Stimulated activated CD4-positive, alpha-beta T cell treated with anti-CD3 and anti-CD28 coated beads, Interleukin-1b, Interleukin-23, amount 100 ng/mL, for 24 hours (primary cell): ENCODE data around the gene PCSK9.

Experiments
- DNase-seq, 4 experiments: peaks; one replicate each; pipeline ENCODE4 v3.0.0-alpha.2; 2020; ENCODE audit warnings: low read depth in 4 of 4, low spot score in 1 of 4

The PCSK9 gene

DNA sequence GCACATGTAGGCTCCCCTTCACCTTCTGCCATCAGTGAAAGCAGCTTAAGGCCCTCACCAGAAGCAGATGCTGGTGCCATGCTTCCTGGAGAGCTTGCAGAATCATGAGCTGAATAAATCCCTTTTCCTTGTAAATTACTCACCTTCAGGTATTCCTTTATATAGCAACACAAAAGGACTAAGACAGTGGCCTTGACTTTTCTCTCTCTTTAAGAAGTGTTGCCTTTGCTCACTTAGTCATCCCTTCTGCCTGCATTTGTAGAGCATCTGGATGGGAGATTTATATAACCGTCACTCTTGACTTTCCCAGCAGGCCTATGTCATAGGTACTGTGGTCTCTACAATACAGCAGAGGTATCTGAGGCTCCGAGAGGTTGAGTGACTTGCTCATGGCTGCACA lies 3.7 kb downstream of the PCSK9 start:
- no peak for DNase-seq

DNA sequence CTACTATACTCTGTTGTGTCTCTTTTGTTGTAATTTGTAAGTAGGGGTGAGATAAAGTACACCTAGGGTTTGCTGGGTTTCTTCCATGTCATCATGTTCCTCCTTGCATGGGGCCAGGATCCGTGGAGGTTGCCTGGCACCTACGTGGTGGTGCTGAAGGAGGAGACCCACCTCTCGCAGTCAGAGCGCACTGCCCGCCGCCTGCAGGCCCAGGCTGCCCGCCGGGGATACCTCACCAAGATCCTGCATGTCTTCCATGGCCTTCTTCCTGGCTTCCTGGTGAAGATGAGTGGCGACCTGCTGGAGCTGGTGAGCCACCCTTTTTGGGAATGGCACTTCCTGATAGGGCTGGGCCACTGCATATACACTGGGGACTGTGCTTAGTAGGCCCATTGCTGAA lies 4.4 kb downstream of the PCSK9 start:
- no peak for DNase-seq

- DNase-seq: no peak
Observed at GRCh38 chr1:55044617-55045397, 5.5 kb downstream of the PCSK9 start.

- DNase-seq: no peak
Observed at GRCh38 chr1:55045430-55045829, 6.1 kb downstream of the PCSK9 start.

DNA sequence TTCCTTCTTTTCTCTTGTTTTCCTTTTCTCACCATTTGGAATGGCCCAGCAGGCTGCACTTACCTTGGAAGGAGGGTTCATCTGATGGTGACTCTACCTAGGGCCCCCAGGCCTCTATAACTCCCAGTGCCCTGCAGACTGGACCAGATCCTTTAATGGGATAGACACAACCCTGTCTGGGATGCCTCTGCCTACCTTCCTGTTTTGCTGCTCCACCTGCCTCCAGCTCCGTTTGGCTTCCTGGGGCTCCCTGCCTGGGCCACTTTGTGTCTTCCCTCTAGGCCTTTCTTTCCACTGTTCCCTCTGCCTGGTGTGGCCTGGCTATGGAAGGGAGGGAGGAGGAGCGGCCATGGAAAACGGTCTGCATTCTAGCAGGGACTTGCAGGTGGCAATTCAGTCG lies 7.5 kb downstream of the PCSK9 start:
- no peak for DNase-seq

DNA sequence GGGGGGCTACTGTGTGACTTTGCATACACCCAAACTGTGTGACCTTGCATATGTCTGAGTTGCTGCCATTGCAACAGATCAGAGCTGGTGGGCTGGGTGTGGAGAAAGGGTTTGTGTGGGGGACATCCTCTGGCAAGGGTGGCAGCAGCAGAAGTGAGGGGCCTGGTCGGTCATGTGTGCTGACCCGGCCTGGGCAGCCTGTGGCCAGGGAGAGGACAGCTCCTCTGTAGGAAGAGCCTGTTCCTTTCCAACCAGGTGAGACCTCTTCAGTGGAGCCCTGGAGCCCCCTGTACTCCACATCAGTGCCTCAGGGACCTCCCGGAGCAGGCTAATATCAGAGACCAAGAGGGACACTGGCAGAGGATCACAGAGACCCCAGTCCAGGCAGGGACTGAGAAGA lies 8.3 kb downstream of the PCSK9 start:
- DNase-seq: no peak

DNA sequence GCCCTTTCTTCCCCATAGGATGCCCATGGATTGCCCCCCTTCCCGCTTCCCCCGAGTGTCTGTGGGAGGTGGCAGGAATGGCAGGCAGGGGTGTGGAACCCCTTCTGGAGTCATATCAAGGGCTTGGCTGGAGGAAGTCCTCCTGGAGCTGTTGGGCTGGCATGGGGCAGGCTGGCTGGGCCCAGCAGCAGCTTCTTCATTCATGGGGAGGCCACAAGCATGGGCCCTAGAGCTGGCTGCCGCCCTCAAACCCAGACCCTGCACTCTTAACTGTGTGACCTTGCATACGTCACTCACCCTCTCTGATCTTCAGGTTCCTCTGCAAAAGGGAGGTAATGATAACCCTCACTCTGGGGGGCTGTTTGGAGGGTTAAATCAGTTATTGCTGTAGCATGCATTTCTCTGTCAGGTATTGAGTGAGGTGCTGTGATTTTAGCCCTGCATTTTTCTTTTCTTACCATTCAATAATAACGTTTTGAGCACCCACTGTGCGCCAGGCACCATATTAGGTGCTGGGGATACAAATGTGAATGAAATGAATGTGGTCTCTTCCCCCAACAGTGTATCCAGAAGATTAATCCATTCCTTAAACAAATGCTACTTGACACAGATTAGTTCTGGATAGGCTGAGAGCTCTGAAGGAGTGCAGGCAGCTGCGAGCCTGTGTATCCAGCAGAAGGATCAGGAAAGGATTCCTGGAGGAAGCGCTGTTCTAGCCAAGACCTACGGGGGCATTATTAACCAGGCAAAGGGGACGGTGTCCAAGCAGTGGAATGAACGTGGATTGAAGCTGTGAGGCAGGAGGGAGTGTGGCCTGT lies 9.3 kb downstream of the PCSK9 start:
- DNase-seq: no peak

GRCh38 chr1:55049271-55049913 lies 10.0 kb downstream of the PCSK9 start:
- no peak for DNase-seq

GRCh38 chr1:55049914-55050278 lies 10.5 kb downstream of the PCSK9 start:
- no peak for DNase-seq

- DNase-seq: no peak
Observed at GRCh38 chr1:55050283-55050682, 10.9 kb downstream of the PCSK9 start.

DNA sequence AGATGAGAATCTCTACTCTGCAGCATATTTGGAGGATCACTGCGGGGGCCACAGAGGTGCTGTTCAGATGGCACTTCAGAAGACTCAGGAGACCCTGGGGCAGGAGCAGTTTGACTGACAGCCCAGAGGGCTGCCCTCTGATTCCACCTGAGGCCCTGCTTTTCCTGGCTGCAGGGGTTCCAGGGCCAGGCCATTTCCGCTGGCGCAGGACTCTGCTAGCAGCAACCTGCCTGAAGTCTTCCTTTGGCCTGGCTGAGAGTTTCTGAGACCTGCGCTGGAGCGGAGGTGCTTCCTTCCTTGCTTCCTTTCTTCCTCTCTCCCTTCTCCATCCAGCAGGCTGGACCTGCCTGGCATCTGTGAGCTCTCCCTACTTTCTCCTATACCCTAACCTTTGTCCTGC lies 11.8 kb downstream of the PCSK9 start:
- no peak for DNase-seq

- DNase-seq: no peak
Observed at GRCh38 chr1:55051621-55052020, 12.3 kb downstream of the PCSK9 start.

GRCh38 chr1:55052221-55053142 lies 13.1 kb downstream of the PCSK9 start:
- no peak for DNase-seq

- DNase-seq: no peak
Observed at GRCh38 chr1:55053265-55053954, 14.1 kb downstream of the PCSK9 start.

- no peak for DNase-seq
Observed at GRCh38 chr1:55054396-55054795, 15.0 kb downstream of the PCSK9 start.

DNA sequence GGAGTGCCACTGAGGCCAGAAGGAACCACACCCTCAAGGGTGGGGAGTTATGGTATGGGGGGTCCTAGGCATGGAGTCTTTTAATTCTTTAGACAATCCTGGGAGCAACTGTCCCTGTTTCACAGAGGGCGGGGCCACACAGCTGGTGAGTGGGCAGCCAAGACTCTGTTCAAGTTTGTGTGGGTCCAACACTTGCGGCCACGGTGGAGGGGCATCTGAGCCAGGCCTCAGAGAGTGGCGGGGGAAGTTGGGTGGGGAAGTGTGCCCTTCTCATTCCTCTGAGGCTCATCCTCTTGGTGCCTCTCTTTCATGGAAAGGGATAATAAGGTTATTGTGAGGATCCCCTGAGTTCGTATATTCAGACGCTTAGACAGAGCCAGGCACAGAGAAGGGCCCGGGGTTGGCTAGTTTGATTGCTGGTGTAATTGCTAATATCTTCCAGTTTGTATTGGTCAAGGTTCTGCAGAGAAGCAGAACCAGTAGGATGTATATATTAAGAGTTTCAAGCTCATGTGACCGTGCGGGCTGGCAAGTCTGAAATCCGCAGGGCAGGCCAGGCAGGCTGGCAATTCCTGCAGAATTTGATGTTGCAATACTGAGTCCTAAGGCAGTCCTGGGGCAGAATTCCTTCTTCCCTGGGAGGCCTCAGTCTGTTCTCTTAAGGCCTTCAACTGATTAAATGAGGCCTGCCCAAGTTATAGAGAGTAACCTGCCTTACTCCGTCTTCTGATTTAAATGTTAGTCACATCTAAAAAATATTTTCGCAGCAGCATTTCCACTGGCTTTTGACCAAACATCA lies 15.9 kb downstream of the PCSK9 start:
- DNase-seq: no peak

DNA sequence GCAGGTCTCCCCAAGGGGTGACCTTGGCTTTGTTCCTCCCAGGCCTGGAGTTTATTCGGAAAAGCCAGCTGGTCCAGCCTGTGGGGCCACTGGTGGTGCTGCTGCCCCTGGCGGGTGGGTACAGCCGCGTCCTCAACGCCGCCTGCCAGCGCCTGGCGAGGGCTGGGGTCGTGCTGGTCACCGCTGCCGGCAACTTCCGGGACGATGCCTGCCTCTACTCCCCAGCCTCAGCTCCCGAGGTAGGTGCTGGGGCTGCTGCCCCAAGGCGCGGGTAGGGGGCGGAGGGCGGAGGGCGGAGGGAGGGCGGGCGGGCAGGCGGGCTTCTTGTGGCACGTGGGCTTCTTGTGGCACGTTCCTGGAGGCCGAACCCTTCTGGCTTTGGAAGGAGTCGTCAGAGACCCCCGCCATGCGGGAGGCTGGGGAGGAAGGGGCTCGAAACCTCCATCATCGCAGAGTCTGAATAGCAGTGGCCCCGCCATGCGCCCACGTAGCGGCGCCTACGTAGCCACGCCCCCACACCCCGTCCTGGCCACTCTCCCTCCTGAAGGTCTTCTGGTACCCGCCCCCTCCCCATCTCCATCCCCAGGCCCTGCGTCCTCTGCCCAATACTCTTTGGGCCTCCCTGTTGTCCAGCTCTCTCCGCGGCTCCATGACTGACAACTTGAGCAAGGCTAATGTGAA lies 16.7 kb downstream of the PCSK9 start:
- no peak for DNase-seq

DNA sequence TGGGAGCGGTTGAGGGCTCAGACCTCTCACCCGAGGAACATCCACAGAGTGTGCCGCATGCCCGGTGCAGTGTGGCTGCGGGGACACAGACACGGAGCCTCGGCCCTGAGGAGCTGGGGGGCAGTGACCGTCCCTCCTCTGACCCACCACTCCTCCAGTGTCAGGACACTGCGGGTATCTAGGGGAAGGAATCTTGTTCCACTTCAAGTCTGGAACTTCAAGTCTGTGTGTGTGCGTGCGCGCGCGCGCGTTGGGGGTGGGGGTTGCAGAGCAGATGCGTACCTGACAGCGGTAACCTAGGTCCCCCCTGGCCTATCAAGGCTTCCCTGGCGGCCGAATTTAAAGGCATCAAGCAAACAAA lies 17.3 kb downstream of the PCSK9 start:
- no peak for DNase-seq

DNA sequence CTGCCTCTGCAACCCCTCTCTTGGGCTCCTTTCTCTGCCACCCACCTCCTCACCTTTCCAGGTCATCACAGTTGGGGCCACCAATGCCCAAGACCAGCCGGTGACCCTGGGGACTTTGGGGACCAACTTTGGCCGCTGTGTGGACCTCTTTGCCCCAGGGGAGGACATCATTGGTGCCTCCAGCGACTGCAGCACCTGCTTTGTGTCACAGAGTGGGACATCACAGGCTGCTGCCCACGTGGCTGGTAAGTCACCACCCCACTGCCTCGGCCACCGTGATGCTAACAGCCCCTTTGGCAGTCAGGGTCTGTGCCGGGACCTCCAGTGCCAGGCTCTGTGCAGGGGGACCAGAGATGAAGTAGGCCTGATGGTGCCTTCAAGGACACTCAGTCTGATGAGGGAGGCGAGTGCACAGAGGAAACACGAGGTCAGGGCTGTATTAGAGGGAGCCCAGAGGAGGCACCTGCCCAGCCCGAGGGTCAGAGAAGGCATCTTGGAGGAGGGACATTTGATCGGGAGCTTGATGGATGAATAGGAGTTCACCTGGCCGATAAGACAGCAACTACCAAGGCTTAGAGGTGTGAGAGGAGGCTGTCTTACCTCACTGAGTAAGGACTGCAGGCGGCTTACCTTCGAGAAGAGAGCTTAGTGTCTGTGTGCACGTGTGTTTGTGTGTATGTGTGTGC lies 18.1 kb downstream of the PCSK9 start:
- no peak for DNase-seq
